ENCODE measurements around the gene TMEM120A.

- TF ChIP-seq CTCF (conservative IDR thresholded peaks at IDR 0.05; ENCODE audit: low read depth, low read length) (no peak), EZH2 (IDR thresholded peaks at IDR 0.05; ENCODE audit: borderline replicate concordance, low read depth, low read length, poor library complexity, severe bottlenecking) (no peak)
Measured at GRCh38 chr7:75950111-75950681, 44.2 kb downstream of the TMEM120A start.

Data from A673 (cell line).